ENCODE measurements around the gene DUSP22.
A peak's percentile ranks its signal among the peaks of the same experiment; 100 is the strongest.

DUSP22 gene

DNA sequence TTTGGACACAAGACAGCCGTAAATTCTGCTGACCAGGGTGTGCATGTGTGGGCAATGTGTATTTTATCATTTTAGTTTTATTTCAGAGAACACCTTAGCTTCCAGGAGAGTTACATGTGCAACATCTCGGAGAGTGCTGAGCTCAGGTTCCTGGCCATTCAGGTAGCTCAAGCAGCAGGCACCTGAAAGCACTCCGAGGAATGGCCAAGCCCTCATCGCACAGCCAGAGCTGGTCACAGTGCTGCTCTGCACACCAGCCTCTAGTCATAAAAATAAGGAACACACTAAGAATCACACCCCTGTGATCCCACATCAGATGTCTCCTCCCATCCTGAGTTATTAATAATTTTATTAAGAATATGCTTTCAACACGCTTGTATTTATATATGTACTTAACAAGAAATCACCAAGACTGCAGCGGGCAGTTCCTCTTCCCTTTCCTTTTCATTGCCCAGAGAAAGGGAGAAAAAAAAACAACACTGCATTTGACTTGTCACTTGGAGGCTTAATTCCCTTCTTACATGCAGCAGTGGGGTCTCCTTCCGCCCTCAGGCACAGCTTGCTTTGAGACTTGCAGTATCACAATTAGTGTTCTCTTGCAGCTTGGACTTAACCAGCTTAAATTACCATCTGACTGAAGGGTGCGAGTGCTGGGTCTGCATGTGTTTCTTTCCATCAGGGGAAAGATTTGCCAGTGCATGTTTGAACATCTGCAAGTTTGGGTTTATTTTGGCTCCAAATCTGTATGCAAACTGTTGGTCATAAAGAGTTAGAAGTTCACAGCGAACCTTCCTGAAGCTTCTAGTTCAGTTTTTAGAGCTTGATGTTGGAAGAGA is 63.3 kb downstream of the DUSP22 start:
- Histone ChIP-seq H3K4me3 (replicated peaks; ENCODE audit: low read depth, low read length) (no peak overlapping the region), H3K36me3 (ENCODE audit: control insufficient read depth, insufficient read depth, low read length) (peaks cover 4% of the 10 kb centered on the region), H3K27me3 (replicated peaks; ENCODE audit: control insufficient read depth, insufficient read depth, low read length) (no peaks in the 10 kb centered on the region)
- no peak for DNase-seq (ENCODE audit: extremely low read depth, insufficient read length)
- TF ChIP-seq, protein P1, sequence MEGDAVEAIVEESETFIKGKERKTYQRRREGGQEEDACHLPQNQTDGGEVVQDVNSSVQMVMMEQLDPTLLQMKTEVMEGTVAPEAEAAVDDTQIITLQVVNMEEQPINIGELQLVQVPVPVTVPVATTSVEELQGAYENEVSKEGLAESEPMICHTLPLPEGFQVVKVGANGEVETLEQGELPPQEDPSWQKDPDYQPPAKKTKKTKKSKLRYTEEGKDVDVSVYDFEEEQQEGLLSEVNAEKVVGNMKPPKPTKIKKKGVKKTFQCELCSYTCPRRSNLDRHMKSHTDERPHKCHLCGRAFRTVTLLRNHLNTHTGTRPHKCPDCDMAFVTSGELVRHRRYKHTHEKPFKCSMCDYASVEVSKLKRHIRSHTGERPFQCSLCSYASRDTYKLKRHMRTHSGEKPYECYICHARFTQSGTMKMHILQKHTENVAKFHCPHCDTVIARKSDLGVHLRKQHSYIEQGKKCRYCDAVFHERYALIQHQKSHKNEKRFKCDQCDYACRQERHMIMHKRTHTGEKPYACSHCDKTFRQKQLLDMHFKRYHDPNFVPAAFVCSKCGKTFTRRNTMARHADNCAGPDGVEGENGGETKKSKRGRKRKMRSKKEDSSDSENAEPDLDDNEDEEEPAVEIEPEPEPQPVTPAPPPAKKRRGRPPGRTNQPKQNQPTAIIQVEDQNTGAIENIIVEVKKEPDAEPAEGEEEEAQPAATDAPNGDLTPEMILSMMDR (IDR thresholded peaks at IDR 0.05; ENCODE audit: insufficient read depth, low read length, poor library complexity, severe bottlenecking) = no peak

DNA sequence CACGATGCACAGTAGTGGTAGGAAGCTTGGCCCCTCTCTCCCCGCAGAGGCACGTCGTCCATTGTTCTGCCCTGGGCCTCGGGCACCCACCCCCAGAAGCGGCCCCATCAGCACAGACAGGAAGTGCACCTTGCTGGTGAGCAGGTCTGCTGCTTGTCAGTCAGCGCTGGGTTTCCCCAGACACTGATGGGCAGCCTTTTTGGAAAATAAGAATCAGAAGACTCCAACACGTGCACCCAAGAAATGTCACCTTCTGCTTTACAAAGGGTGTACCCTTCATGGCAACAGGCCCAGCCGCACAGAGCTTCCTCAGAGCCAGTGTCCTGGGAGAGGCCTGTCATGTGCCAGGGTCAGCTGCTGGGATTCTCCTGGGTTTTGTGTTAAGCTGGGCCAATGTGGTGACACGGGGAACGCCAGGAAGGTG is 64.6 kb downstream of the DUSP22 start:
- no peaks in the 10 kb centered on the region; the same call in none of the 2 replicates for H3K36me3 ChIP-seq (ENCODE audit: control insufficient read depth, insufficient read depth, low read length)
- peak; percentile 67 for DNase-seq (ENCODE audit: extremely low read depth, insufficient read length)
- no peaks in the 10 kb centered on the region for H3K27me3 ChIP-seq (replicated peaks; ENCODE audit: control insufficient read depth, insufficient read depth, low read length)
- H3K4me3 ChIP-seq (replicated peaks; ENCODE audit: low read depth, low read length) = no peak overlapping the region
- TF ChIP-seq, protein P1 (IDR thresholded peaks at IDR 0.05; ENCODE audit: insufficient read depth, low read length, poor library complexity, severe bottlenecking) = no peak

DNA sequence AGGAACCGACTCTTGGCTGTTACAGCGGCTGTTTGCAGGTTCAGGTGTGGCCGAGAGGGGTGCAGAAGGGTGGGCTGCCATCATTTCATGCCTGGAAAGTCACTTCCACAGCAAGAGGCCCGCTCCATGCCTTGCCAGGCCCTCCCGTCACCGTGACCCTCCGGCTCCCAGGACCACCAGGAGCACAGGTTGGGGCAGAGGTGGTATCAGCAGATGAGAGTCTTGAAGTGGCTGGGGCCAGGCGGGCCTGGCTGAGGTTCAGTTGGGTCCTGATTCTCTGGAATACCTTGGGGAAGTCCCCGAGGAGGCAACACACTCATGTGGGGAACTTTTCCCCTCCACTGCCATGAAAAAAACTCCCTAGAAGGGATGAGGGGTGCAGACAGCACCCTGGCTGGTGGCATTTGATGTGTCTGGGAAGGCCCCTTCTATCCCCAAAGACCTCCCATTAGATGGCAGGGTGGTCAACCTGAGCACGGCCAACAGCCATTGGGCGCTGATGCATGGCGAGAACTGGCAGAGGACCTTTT is 65.0 kb downstream of the DUSP22 start:
- Histone ChIP-seq H3K27me3 (replicated peaks; ENCODE audit: control insufficient read depth, insufficient read depth, low read length) (no peaks in the 10 kb centered on the region), H3K36me3 (ENCODE audit: control insufficient read depth, insufficient read depth, low read length) (no peaks in the 10 kb centered on the region; the same call in 1 of the 2 replicates), H3K4me3 (replicated peaks; ENCODE audit: low read depth, low read length) (no peak overlapping the region)
- no peak for DNase-seq (ENCODE audit: extremely low read depth, insufficient read length)
- TF ChIP-seq, protein P1 (IDR thresholded peaks at IDR 0.05; ENCODE audit: insufficient read depth, low read length, poor library complexity, severe bottlenecking) = no peak

DNA sequence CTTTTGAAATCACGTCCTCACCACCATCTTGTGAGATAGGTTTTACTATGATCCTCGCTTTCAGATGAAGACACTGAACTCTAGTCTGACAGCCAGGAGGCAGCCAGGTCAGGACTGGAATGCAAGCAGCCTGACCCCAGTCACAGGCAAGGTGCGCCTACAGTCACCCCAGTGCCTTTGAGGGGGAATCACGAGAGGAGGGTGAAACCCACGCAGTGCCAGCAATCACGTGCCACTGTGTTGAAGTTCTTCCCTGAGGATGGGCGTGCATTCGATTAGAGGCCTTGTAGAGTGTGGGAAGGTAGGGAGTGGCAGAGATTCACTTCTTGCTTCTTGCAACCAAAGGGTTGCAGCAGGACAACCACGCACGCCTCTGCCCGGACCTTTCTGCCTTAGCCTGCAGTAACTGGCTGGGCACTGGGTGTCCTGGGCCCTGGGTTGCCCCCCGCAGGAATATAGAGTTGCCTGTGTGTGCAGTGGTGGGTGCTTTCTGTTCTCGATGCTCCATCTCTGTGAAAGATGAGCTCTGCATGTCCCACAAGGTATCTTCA is 65.6 kb downstream of the DUSP22 start:
- TF ChIP-seq, protein P1 (IDR thresholded peaks at IDR 0.05; ENCODE audit: insufficient read depth, low read length, poor library complexity, severe bottlenecking) = no peak
- no peak for DNase-seq (ENCODE audit: extremely low read depth, insufficient read length)
- H3K4me3 ChIP-seq (replicated peaks; ENCODE audit: low read depth, low read length) = no peak overlapping the region
- H3K36me3 ChIP-seq (ENCODE audit: control insufficient read depth, insufficient read depth, low read length) = no peaks in the 10 kb centered on the region
- no peaks in the 10 kb centered on the region for H3K27me3 ChIP-seq (replicated peaks; ENCODE audit: control insufficient read depth, insufficient read depth, low read length)

DNA sequence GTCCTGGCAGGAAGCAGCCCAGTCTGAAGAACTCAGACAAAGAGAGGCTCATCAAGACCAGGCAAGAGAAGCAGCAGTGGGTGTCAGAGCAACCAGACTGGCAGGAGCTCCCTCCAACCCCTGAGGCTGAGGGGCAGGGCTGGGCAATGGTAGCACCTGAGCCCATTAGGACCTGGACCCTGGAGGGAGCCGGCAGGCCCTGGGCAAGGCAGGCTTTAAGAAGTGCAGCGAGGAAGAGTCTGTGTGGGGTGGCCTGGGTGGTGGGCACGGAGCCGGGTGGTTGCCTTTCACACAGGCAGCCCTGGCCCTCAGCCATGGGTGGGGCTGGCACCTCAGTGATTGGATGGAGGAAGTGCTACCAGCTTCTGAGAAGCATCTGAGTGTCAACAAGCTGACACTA is 66.1 kb downstream of the DUSP22 start:
- H3K36me3 ChIP-seq (ENCODE audit: control insufficient read depth, insufficient read depth, low read length) = no peaks in the 10 kb centered on the region
- H3K27me3 ChIP-seq (replicated peaks; ENCODE audit: control insufficient read depth, insufficient read depth, low read length) = no peaks in the 10 kb centered on the region
- H3K4me3 ChIP-seq (replicated peaks; ENCODE audit: low read depth, low read length) = no peak overlapping the region
- TF ChIP-seq, protein P1 (IDR thresholded peaks at IDR 0.05; ENCODE audit: insufficient read depth, low read length, poor library complexity, severe bottlenecking) = no peak
- DNase-seq (ENCODE audit: extremely low read depth, insufficient read length) = no peak
